Fibroblast of villous mesenchyme (primary cell): ENCODE results near the gene GRIN2B. TPM values are rescaled to one million over a fixed set of nuclear protein-coding genes. Genes with fewer than 3 reads are reported as not detected.

Experiments used
- DNase-seq: peaks from one replicate; pipeline ENCODE4 v3.0.0-alpha.2; 2010; ENCODE audit warnings: low read depth
- H3K4me3 ChIP-seq: 2 replicates; pipeline ENCODE4 v1.5.1; 2011; ENCODE audit warnings: low read depth, mild to moderate bottlenecking, low read length
- CTCF ChIP-seq: IDR thresholded peaks from 2 replicates; pipeline ENCODE4 v1.5.1; 2012; ENCODE audit warnings: low read depth, mild to moderate bottlenecking, low read length; ENCODE audit not compliant: insufficient read depth
- total RNA-seq: library from RNA; depleted of rRNA; stranded (reverse); fragments of >200 nt; gene quantifications from 2 replicates; pipeline ENCODE4 v1.2.3, GENCODE V29; 2012

The GRIN2B gene
- total RNA-seq, 1 donor: under 0.01 TPM

DNA sequence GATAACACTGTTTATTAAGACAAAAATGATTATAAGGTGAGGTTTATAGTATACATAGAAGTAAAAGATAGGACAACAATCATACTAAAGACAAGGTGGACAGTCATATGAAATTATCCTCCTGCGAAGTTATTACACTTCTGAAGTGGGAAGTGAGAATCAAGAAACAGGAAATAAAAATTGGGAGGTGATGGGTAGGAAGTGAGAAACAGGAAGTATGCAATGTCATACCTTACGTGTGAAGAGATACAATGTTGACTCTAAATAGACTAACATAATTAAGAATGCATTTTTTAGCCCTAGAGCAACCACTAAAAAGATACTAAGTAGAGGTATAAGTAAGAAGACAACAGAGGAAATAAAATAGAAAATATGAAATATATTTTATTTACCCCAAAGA is 43.7 kb downstream of the GRIN2B start:
- TF ChIP-seq CTCF: no peak
- no peak for DNase-seq
- no peak overlapping the region for H3K4me3 ChIP-seq

DNA sequence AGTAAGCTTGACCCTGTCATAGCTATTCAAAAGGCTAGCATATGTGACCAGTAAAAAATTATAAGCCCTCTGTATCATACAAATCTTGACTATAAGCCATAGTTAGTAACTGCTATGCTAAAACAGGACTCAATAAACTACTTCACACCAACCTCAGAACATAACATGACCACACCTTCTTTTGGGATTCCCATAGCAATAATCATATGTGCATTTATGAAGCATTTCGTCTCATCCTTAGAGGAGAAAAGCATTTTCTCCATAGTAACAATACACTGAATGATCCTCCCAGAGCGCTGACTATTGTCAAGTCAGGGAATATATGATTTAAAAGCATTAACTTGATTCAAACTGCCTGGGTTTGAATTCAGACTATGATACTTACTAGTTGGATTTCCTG is 46.2 kb downstream of the GRIN2B start:
- no peak for TF ChIP-seq CTCF
- DNase-seq: no peak
- no peak overlapping the region for H3K4me3 ChIP-seq
